ENCODE data around the gene GDF10. TPM values are rescaled to one million over a fixed set of nuclear protein-coding genes. Genes with fewer than 3 reads are reported as not detected.

The GDF10 gene
- total RNA-seq, 1 donor from 2014 or later: 0.67 TPM

DNA sequence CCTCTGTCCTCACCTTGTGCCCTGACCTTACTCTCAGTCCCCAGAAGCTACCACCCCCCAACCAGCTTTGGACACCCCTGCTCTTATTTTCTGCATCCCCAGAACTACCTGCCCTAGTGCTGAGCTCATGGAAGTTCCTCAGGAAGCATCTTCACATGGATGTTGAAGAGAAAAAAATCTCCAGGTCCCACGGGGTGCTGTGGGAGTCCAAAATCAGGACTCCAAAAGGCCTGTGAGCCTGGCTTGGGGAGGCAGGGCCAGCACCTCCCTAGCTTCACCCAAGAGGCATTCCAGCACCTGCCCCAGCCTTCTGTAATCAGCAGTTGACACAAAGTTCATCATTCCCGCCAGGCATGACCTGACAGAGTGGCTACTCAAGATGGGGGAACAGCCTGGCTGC lies 20.7 kb upstream of the GDF10 start:
- H3K4me1 Mint-ChIP-seq (ENCODE audit: low read depth): no peaks in the 10 kb centered on the region
- H3K9me3 Mint-ChIP-seq (ENCODE audit: low read depth): no peaks in the 10 kb centered on the region
- no peak for DNase-seq (ENCODE audit: low spot score)
- no peak overlapping the region for H3K27ac Mint-ChIP-seq (ENCODE audit: unreplicated experiment)
- H3K36me3 Mint-ChIP-seq (ENCODE audit: low read depth): no peaks in the 10 kb centered on the region
- no peak overlapping the region for H3K4me3 Mint-ChIP-seq (ENCODE audit: unreplicated experiment)
- TF ChIP-seq, protein P1, sequence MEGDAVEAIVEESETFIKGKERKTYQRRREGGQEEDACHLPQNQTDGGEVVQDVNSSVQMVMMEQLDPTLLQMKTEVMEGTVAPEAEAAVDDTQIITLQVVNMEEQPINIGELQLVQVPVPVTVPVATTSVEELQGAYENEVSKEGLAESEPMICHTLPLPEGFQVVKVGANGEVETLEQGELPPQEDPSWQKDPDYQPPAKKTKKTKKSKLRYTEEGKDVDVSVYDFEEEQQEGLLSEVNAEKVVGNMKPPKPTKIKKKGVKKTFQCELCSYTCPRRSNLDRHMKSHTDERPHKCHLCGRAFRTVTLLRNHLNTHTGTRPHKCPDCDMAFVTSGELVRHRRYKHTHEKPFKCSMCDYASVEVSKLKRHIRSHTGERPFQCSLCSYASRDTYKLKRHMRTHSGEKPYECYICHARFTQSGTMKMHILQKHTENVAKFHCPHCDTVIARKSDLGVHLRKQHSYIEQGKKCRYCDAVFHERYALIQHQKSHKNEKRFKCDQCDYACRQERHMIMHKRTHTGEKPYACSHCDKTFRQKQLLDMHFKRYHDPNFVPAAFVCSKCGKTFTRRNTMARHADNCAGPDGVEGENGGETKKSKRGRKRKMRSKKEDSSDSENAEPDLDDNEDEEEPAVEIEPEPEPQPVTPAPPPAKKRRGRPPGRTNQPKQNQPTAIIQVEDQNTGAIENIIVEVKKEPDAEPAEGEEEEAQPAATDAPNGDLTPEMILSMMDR (IDR thresholded peaks at IDR 0.05): no peak
- peaks cover 21% of the 10 kb centered on the region for H3K27me3 Mint-ChIP-seq (ENCODE audit: low read depth)

DNA sequence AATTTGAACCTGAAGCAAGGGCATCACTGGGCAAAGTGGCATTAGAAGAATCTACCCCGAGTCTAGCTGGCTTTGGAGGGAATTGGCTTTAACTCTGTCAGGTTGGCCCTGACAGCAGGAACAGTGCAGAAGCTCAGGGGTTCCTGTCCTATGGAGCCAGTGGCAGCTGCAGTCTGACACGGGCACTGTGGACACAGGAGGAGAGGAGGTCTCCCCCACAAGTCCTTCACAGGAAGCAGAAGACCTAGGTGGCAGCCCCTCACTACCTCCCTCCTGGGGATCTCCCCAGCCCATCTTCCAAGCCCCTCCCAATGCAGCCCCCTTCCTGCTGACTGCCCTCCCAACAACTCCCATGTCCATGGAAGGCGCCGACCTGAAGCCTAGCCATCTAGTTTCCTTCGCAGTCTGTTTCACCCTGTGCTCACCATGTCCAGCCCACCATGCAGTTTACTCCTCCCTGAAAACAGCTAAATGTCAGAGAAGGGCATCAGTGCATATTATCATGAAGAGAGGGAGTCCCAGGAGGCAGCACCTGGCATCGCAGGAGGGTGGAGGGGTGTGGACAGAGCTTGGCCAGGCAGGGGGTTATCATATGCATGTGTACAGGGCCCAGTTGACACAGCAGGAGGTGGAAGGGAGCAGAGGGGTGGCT lies 17.9 kb upstream of the GDF10 start:
- Mint-ChIP-seq H3K9me3 (ENCODE audit: low read depth) (no peaks in the 10 kb centered on the region), H3K27me3 (ENCODE audit: low read depth) (peaks cover 26% of the 10 kb centered on the region)

DNA sequence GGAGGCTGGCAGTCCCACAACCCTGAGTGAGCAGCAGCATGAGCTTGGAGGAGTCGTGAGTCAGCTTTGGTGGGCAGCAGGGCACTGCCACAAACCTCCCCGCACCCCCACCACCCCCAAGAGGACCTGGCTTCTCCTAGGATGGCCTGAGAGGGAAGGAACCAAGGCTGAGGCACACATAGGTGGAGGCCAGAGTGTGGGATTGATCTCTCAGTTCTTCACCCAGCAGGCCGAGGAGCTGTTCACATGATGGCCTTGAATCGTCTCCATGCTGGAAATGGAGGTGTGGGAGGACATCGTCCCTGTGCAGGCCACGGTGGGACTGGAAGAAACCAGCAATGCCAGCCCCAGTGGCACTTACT lies 17.4 kb upstream of the GDF10 start:
- Mint-ChIP-seq H3K27me3 (ENCODE audit: low read depth) (peaks cover 26% of the 10 kb centered on the region), H3K27ac (ENCODE audit: unreplicated experiment) (no peak overlapping the region), H3K4me3 (ENCODE audit: unreplicated experiment) (no peak overlapping the region), H3K9me3 (ENCODE audit: low read depth) (no peaks in the 10 kb centered on the region), H3K4me1 (ENCODE audit: low read depth) (no peaks in the 10 kb centered on the region), H3K36me3 (ENCODE audit: low read depth) (no peaks in the 10 kb centered on the region)
- DNase-seq (ENCODE audit: low spot score): no peak
- TF ChIP-seq, protein P1 (IDR thresholded peaks at IDR 0.05): no peak

More for the DNA sequence above, 17.9 kb upstream of the GDF10 start:
- TF ChIP-seq, protein P1 (IDR thresholded peaks at IDR 0.05): no peak
- Mint-ChIP-seq H3K27ac (ENCODE audit: unreplicated experiment) (no peak overlapping the region), H3K4me3 (ENCODE audit: unreplicated experiment) (no peak overlapping the region), H3K4me1 (ENCODE audit: low read depth) (no peaks in the 10 kb centered on the region), H3K36me3 (ENCODE audit: low read depth) (no peaks in the 10 kb centered on the region)
- DNase-seq (ENCODE audit: low spot score): no peak

DNA sequence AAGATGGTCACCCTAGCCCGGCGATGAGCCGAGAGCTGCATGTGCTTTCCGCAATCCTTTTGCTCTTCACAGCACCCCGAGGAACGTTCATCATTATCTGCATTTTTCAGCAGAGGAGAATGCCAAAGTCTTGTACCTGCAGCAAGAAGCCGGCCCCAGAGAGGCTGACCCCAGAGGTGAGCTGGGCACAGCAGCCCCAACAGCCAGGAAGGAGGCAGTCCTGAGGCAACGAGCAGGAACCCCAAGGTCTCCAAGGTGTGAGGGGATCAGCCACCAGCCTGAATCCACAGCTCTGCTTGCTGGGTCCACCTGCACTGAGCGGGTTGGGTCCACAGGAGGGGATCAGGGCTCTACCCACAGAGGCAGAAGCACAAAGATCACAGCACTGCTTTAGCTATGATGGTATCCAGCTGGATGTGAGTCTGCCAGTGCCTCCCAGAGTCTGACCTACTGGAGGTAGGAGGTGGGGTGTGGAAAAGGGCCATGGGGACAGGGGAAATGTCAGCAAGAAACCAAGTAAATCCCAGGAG lies 16.8 kb upstream of the GDF10 start:
- peaks cover 26% of the 10 kb centered on the region for H3K27me3 Mint-ChIP-seq (ENCODE audit: low read depth)
- H3K4me1 Mint-ChIP-seq (ENCODE audit: low read depth): no peaks in the 10 kb centered on the region
- DNase-seq (ENCODE audit: low spot score): no peak
- no peaks in the 10 kb centered on the region for H3K36me3 Mint-ChIP-seq (ENCODE audit: low read depth)
- H3K4me3 Mint-ChIP-seq (ENCODE audit: unreplicated experiment): no peak overlapping the region
- H3K27ac Mint-ChIP-seq (ENCODE audit: unreplicated experiment): no peak overlapping the region
- H3K9me3 Mint-ChIP-seq (ENCODE audit: low read depth): no peaks in the 10 kb centered on the region
- TF ChIP-seq, protein P1 (IDR thresholded peaks at IDR 0.05): no peak

DNA sequence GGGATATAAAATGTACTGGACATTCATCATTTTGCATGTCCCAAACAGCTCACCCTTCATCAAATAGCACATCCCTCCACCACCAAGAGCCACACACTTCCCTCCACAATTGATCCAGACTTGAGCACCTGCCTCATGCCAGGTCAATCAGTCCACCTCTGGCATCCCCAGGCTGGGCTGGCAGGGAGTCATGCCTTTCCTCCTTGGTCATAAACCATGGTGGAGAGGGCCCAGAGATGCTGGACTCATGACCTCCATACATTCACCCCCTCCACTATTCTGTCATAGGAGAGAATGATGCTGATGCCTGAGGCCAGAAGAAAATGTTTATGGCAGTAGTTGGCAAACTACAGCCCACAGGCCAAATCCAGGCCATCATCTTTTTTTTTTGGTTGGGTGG lies 16.1 kb upstream of the GDF10 start:
- H3K27me3 Mint-ChIP-seq (ENCODE audit: low read depth): peaks cover 26% of the 10 kb centered on the region
- no peaks in the 10 kb centered on the region for H3K36me3 Mint-ChIP-seq (ENCODE audit: low read depth)
- H3K27ac Mint-ChIP-seq (ENCODE audit: unreplicated experiment): no peak overlapping the region
- peaks cover 7% of the 10 kb centered on the region for H3K4me1 Mint-ChIP-seq (ENCODE audit: low read depth)
- TF ChIP-seq, protein P1 (IDR thresholded peaks at IDR 0.05): no peak
- H3K4me3 Mint-ChIP-seq (ENCODE audit: unreplicated experiment): no peak overlapping the region
- H3K9me3 Mint-ChIP-seq (ENCODE audit: low read depth): no peaks in the 10 kb centered on the region
- DNase-seq (ENCODE audit: low spot score): no peak

Measured in chondrocyte (in vitro differentiated cells).